GM19397 (cell line): ENCODE results near the gene SCIN.

Experiments
- ATAC-seq: cut with Tn5 transposase; IDR thresholded peaks from one replicate; pipeline ENCODE4 v1.9.1; 2021; ENCODE audit warnings: mild to moderate bottlenecking, moderate library complexity; ENCODE audit not compliant: unreplicated experiment

Gene SCIN

DNA sequence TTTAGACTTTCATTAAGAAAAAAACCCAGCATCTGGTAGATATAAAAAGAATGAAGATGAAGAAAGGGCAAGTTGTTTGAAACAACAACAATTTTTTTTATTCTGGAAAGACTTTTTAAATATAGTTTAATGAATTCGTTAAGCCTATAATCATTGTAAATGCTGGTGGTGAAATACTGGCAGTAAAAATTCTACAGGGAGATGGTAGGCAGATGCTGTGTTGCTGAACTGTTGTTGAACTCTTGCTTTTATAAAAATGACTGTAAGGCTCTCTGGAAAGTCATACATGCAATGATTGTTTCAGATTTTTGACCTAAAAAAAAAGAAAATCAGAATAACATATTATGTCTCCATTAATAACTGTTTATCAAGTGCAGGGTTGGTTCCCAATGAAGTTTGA lies 39.0 kb downstream of the SCIN start:
- ATAC-seq = no peak

- ATAC-seq = no peak
Measured at GRCh38 chr7:12610899-12611298, 40.4 kb downstream of the SCIN start.

- no peak for ATAC-seq
Measured at GRCh38 chr7:12612622-12613021, 42.1 kb downstream of the SCIN start.

DNA sequence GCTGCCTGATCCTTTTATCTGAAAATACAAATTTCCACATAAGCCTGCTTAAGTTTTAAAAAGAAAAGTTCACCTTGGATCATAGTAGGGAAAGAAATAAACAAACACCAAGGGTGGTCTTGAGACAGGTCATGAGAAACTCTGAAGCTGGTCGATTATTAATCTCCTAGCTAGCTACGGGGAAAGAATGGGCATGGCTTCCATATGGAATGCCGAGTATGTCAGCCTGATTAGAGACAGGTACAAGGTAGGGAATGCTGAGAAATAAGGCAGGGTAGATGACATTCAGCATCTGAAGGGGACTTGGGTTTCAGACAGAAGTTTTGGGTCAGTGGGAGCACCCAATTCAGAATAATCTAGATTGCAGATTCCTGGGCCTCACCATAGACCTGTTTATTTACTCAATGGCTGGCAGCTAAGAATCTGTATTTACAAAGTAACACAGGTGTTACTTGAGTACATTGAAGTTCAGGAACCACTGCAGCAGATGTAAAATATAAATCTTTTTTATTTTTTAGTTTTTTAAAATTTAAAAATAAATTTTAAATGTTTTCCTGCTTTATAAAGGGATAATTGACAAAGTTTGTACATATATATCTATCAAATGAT lies 49.0 kb downstream of the SCIN start:
- no peak for ATAC-seq

DNA sequence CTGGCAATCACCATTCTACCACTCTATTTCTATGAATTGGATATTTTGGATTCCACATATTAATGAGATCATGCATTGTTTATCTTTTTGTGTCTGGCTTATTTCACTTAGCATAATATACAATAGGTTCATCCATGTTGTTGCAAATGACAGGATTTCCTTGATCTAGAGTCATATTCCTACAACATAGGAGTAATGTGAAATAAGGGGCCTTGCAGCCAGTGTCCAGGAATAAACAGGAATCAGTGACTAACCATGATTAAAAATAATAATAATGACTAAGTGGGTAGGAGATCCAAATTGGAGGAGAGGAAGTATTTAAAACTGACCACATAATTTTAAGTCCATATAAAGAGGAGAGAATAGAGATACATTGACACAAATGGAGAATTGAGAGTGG lies 49.9 kb downstream of the SCIN start:
- ATAC-seq = no peak

GRCh38 chr7:12623223-12623622 lies 52.7 kb downstream of the SCIN start:
- ATAC-seq = no peak

DNA sequence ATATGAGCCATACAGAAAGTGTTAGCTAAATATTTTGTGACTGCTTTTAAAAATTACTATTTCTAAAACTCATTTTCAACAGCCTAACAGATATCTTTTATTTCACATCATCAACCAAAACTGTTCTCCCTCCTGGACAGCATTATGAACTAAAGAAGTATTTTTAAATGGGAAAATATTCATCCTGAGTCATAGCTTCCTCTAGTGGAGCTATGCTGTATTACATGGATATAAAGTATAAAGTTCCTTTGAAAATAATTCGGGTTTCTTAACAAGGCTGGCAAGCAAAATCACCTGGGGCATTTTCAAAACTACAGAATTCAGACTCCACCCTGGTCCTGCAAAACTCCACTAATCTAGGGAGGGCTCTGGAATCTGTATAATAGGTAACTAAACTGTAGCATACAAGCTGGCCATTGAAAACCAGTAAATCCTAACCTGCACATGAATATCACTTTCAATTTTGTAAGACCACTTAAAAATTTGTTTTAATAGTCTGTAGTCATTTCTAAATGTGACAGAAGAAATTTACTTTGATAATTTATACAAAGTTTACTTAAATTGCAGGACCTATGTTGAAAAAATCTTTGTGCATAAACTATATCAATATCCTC lies 53.5 kb downstream of the SCIN start:
- no peak for ATAC-seq

DNA sequence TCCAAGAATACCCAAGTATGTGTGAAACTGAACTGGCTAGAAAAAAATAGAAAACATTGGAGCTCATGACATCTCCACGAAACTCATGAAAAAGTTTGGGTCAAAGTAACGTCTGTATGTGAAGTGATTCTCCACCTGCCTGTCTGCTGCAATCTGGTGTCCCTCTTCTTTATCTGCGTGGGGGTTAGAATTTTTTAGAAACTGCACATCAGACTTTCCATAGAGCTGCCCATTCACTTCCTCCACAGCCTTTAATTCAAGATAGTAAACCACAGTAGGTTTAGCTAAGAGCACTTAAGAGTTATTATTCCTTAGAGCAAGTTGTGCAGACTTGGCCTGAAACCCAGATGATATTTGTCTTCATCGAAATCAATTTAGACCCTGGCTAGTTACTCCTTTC lies 55.3 kb downstream of the SCIN start:
- no peak for ATAC-seq

DNA sequence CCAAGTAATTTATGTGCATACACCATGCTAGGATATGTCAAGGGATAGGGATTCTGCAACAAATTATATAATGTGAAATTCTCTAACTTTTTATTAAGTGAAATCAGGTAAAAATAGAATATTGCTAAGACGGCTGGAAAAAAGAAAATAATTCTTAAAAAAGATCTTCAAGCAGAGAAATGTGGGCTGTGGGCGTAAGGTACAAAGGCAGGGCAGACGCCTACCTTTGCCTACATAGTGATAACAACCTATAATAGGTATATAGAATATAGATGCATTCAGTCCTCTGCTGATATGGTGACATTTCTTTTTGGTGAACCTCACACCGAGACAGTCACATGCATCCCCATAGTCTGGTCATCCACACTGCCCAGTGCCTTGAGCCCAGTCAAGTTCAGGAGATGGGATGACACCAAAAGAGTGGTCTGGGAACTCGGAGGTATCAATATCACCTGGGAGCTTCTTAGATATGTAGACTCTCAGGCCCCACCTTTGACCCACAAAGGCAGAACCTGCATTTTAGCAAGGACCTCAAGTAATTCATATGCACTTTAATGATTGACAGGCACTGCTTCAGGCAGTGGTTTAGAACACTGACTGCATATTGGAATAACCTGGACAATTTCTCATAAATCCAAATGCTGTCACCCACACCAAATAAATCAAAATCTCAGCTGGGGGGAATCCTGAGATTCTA lies 59.4 kb downstream of the SCIN start:
- no peak for ATAC-seq

DNA sequence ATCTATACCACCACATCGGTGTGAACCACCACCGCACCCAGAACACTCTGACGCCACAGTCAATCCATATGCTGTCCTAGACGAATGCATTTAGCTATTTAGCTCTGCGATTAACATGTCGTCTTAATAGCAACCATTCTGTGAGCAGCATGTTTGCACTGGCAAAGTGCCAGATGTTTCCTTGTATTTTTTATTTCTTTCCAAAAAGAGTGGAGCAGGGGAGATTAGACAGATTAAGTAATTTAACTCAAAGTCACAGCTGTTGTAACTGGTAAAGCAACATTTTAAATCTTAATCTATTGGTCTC lies 59.9 kb downstream of the SCIN start:
- no peak for ATAC-seq

- ATAC-seq = no peak
Measured at GRCh38 chr7:12633582-12633981, 63.1 kb downstream of the SCIN start.

GRCh38 chr7:12635830-12636229 lies 65.3 kb downstream of the SCIN start:
- peak; percentile 75 for ATAC-seq

- no peak for ATAC-seq
Measured at GRCh38 chr7:12637328-12637727, 66.8 kb downstream of the SCIN start.

GRCh38 chr7:12637819-12638592 lies 67.5 kb downstream of the SCIN start:
- ATAC-seq = peak; percentile 46

DNA sequence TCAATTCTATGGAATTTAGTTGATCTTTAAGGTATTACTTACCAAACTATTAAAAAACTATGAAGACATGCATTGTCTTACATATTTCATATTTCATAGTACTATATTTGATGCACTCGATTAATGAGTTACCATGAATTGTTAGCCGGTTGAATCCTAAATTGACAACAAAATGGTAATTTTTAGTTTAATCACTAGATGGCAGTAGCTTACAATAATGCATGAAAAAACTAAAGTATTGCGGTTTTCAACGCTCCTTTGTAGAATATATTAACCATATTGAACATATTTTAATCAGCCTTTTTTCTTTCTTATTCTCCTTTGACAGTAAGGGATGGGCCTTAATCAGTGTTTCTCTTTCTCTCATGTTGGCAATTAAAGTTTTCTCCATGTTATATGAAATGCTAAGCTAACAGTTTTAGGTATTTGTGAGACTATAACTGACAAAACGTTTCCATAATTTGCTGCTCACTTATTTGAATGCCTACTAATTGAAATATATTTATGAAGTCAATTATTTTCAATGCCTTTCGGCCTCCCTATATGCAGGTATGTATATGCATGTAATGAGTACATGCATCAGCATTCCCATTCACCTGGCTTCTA lies 68.4 kb downstream of the SCIN start:
- no peak for ATAC-seq

- ATAC-seq = no peak
Measured at GRCh38 chr7:12640299-12641096, 70.0 kb downstream of the SCIN start.

- no peak for ATAC-seq
Measured at GRCh38 chr7:12641196-12641595, 70.7 kb downstream of the SCIN start.

DNA sequence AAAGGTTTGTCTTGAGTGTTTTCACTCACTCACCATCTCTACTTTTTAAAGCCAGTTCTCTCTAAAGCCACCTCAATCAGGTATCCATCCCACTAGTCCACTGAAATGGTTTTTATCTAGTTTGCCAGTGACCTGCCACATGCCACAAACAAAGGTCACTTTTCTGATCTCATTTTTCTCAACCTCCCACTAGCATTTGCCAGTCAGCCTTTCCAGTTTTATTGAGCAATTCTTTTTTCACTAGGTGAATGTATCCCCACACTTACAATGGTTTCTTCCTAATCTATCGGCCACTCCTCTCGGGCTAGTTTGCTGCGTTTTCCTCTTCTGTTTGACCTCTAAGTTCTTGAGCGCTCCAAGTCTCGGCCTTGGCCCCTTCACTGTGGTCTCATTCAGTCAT lies 72.0 kb downstream of the SCIN start:
- ATAC-seq = no peak

DNA sequence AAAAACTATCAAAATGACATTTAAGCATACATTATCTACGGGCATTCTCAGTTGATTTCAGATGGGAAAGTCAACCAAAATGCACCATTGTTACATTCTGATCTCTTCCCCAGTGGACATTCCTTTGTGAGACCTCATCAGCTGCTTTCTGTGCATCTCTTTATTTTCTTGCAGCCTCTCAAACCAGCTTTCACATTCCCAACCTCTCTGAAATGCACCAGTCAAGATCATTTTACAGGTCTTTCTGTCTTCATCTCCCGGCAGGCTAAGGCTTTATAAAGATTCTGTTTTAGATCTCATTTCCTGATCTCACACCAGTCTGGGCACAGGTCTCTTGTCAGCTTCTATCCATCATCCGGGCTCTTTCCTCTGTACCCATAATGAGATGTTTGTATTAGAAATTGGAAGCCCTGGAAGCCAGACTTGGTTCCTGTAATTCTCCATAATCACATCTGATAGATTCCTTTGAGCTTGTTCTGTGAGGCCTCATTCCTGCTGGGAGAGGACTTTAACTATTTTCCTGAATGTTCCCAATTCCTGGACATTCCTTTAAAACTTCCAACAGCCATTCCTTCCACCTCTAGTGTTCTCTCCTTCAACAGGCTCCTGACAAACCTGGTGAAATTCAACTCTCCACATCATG lies 72.6 kb downstream of the SCIN start:
- no peak for ATAC-seq

DNA sequence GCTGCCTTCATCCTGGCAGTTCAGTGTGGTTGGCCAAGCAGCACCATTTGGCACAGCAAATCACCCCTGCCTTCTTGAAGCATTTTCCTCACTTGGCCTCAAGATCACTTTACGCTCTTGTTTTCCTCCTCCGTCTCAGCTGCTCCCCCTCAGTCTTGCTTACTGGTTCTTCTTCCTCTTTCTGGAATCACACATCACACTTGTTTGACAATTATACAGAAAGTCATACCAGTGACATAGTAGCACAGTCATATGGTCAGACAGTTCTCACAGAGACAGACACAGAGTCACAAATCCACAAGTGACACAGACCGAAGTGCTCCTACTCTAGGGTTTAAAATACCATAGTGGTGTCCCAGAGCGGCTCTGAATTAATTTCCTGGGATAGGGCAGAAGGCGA lies 73.1 kb downstream of the SCIN start:
- no peak for ATAC-seq
